ENCODE measurements around the gene INTS1.
"Not testable (repeated sequence)": the region's sequence is repeated elsewhere in the genome, so short reads cannot be mapped to it uniquely, and the experiment has no call there.

INTS1 gene

GRCh38 chr7:1444214-1444924, 59.8 kb downstream of the INTS1 start:
- no peak for DNase-seq

- not testable (repeated sequence) for DNase-seq
These were observed 60.5 kb downstream of the INTS1 start for GRCh38 chr7:1443587-1444200.

- DNase-seq, result no peak
These were observed 61.6 kb downstream of the INTS1 start for GRCh38 chr7:1442355-1443124.

GRCh38 chr7:1441615-1442354, 62.4 kb downstream of the INTS1 start:
- no peak for DNase-seq

- DNase-seq, result no peak
These were observed 63.6 kb downstream of the INTS1 start for GRCh38 chr7:1440620-1441019.

- no peak for DNase-seq
These were observed 64.5 kb downstream of the INTS1 start for GRCh38 chr7:1439373-1440363.

- DNase-seq, result no peak
These were observed 65.4 kb downstream of the INTS1 start for GRCh38 chr7:1438821-1439220.

GRCh38 chr7:1438208-1438607, 66.0 kb downstream of the INTS1 start:
- no peak for DNase-seq

GRCh38 chr7:1437155-1437880, 66.9 kb downstream of the INTS1 start:
- DNase-seq, result no peak

GRCh38 chr7:1436608-1437007, 67.6 kb downstream of the INTS1 start:
- DNase-seq, result no peak

- DNase-seq, result no peak
These were observed 69.1 kb downstream of the INTS1 start for GRCh38 chr7:1434891-1435670.

GRCh38 chr7:1434165-1434718, 69.9 kb downstream of the INTS1 start:
- no peak for DNase-seq

GRCh38 chr7:1433128-1433920, 70.9 kb downstream of the INTS1 start:
- DNase-seq, result no peak

- DNase-seq, result peak; percentile 43
These were observed 71.6 kb downstream of the INTS1 start for GRCh38 chr7:1432411-1433082.

- DNase-seq, result no peak
These were observed 72.4 kb downstream of the INTS1 start for GRCh38 chr7:1431634-1432380.

- DNase-seq, result no peak
These were observed 73.0 kb downstream of the INTS1 start for GRCh38 chr7:1431226-1431625.

- DNase-seq, result no peak
These were observed 73.9 kb downstream of the INTS1 start for GRCh38 chr7:1430056-1430845.
